Mammary epithelial cell (primary cell): ENCODE results near the gene TMEM222.

ENCODE experiments used
- EZH2 ChIP-seq: IDR thresholded peaks from 2 replicates; pipeline ENCODE4 v1.6.1; 2012; ENCODE audit warnings: low read length, inconsistent platforms, borderline replicate concordance
- TF ChIP-seq, protein P1 (sequence below), 2 donors: IDR thresholded peaks in 1 of 2; conservative IDR thresholded peaks in 1 of 2; 2 replicates each; pipeline ENCODE4 v1.5.1; 2011 to 2012; ENCODE audit warnings: inconsistent platforms in 2 of 2, low read length in 2 of 2, mild to moderate bottlenecking in 2 of 2, control low read depth in 1 of 2, low read depth in 1 of 2; ENCODE audit not compliant: insufficient read depth in 1 of 2; ENCODE audit errors: extremely low read depth in 1 of 2

DNA sequence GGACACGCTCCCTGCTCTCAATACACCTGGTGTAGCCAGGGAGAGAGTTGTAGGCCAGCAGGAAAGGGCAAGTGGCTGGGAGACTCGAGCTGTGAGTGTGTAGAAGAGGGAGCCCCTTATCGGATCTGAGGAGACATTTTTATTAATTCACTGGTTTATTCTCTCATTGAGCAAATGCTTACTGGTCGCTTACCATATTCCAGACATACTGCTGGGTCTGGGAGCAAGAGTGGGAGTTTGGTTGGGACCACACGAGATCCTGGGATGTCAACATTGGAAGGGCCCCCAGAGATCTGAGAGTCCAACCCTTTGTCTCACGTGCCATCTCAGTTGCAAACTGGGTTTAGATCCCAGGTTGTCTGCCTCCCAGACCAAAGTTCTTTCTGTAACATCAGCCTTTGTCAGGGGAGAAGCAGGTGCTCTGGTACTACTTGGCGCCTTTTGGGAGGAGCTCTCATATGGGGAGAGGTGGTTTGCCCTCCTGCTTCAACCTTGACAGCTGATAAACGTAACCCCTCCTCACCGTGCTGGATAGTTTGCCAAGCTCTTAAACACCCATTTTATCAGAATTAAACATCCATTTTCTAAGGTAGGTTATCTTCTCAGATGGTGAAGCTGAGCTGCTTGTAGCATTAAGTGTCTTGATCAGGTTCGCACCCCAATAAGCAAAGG lies 742 bp downstream of the TMEM222 start:
- TF ChIP-seq, protein P1, sequence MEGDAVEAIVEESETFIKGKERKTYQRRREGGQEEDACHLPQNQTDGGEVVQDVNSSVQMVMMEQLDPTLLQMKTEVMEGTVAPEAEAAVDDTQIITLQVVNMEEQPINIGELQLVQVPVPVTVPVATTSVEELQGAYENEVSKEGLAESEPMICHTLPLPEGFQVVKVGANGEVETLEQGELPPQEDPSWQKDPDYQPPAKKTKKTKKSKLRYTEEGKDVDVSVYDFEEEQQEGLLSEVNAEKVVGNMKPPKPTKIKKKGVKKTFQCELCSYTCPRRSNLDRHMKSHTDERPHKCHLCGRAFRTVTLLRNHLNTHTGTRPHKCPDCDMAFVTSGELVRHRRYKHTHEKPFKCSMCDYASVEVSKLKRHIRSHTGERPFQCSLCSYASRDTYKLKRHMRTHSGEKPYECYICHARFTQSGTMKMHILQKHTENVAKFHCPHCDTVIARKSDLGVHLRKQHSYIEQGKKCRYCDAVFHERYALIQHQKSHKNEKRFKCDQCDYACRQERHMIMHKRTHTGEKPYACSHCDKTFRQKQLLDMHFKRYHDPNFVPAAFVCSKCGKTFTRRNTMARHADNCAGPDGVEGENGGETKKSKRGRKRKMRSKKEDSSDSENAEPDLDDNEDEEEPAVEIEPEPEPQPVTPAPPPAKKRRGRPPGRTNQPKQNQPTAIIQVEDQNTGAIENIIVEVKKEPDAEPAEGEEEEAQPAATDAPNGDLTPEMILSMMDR (conservative IDR thresholded peaks at IDR 0.05 in 1 of 2, IDR thresholded peaks at IDR 0.05 in 1 of 2; ENCODE audit: extremely low read depth in 1 of 2, insufficient read depth in 1 of 2, low read depth in 1 of 2, low read length in 2 of 2) = no peak
- no peak for TF ChIP-seq EZH2
